SK-N-SH (cell line): ENCODE results near the gene PARN.
A peak's percentile ranks its signal among the peaks of the same experiment; 100 is the strongest.

Source experiments
- CHD2 ChIP-seq: fragments of 150-350 bp; IDR thresholded peaks from 2 replicates; pipeline ENCODE4 v1.6.1; 2018; ENCODE audit warnings: low read length; ENCODE audit not compliant: partially characterized antibody
- CTCF ChIP-seq: fragments of 200-600 bp; sonication (generic); IDR thresholded peaks from 2 replicates; pipeline ENCODE4 v1.6.1; 2017; ENCODE audit warnings: antibody characterized with exemption, mild to moderate bottlenecking, moderate library complexity
- EP300 ChIP-seq, 2 experiments: IDR thresholded peaks; 2 replicates each; pipeline versions ENCODE4 v1.4.0 to v1.6.1; 2012; ENCODE audit warnings: borderline replicate concordance in 1 of 2, low read depth in 1 of 2, low read length in 1 of 2
- EZH2phosphoT487 ChIP-seq: fragments of 200-600 bp; sonication (generic); IDR thresholded peaks from 2 replicates; pipeline ENCODE4 v1.6.1; 2017; ENCODE audit warnings: low read depth, mixed run types, mild to moderate bottlenecking, antibody characterized with exemption, moderate library complexity, borderline replicate concordance
- FOXM1 ChIP-seq: IDR thresholded peaks from 2 replicates; pipeline ENCODE4 v1.4.0; 2012; ENCODE audit warnings: low read depth, mild to moderate bottlenecking
- MEF2A ChIP-seq: IDR thresholded peaks from 2 replicates; pipeline ENCODE4 v1.4.0; 2012; ENCODE audit warnings: low read depth, borderline replicate concordance
- MXI1 ChIP-seq: IDR thresholded peaks from 2 replicates; pipeline ENCODE4 v1.6.1; 2012; ENCODE audit warnings: mild to moderate bottlenecking, low read depth, low read length, improper control_type of control experiment
- POLR2AphosphoS5 ChIP-seq: IDR thresholded peaks from 2 replicates; pipeline ENCODE4 v1.6.1; 2012; ENCODE audit warnings: low read depth, low read length
- RCOR1 ChIP-seq: fragments of 150-350 bp; IDR thresholded peaks from 2 replicates; pipeline ENCODE4 v1.6.1; 2017; ENCODE audit warnings: antibody characterized with exemption, low read length
- SIN3A ChIP-seq: IDR thresholded peaks from 2 replicates; pipeline ENCODE4 v1.6.1; 2012; ENCODE audit warnings: low read depth, mild to moderate bottlenecking, low read length, moderate library complexity, borderline replicate concordance
- TEAD4 ChIP-seq: IDR thresholded peaks from 2 replicates; pipeline ENCODE4 v1.4.0; 2012; ENCODE audit warnings: mild to moderate bottlenecking, borderline replicate concordance; ENCODE audit not compliant: insufficient read depth
- USF2 ChIP-seq: fragments of 150-350 bp; IDR thresholded peaks from 2 replicates; pipeline ENCODE4 v1.6.1; 2017; ENCODE audit warnings: antibody characterized with exemption, low read length, low read depth, borderline replicate concordance
- YY1 ChIP-seq: IDR thresholded peaks from 2 replicates; pipeline ENCODE4 v1.4.0; 2012; ENCODE audit warnings: low read depth, mild to moderate bottlenecking

GRCh38 chr16:14529010-14529669 is 100.9 kb downstream of the PARN start:
- TF ChIP-seq POLR2AphosphoS5: no peak
- no peak for TF ChIP-seq CHD2
- TF ChIP-seq CTCF: peak; percentile 86
- TF ChIP-seq YY1: no peak
- TF ChIP-seq EZH2phosphoT487: no peak
- no peak for TF ChIP-seq USF2
- TF ChIP-seq EP300 (IDR thresholded peaks at IDR 0.05; ENCODE audit: borderline replicate concordance in 1 of 2, low read depth in 1 of 2, low read length in 1 of 2): no peak
- TF ChIP-seq FOXM1: no peak
- TF ChIP-seq MEF2A: no peak
- TF ChIP-seq RCOR1: no peak
- no peak for TF ChIP-seq TEAD4
- TF ChIP-seq SIN3A: 0 out of 2 replicates have a peak, but pooled peaks have one; percentile 38
- peak; percentile 29; the same call in 1 of the 2 replicates for TF ChIP-seq MXI1
